Gastroesophageal sphincter (tissue), 4 donors: Measurements from ENCODE around the gene FERMT3. TPM values are rescaled to one million over a fixed set of nuclear protein-coding genes. Genes with fewer than 3 reads are reported as not detected.

Experiments used
- ATAC-seq: fragments of 150-250 bp; one replicate; pipeline ENCODE4 v1.9.1; 2016; ENCODE audit warnings: mild to moderate bottlenecking, moderate library complexity
- H3K27ac ChIP-seq, 4 donors: fragments of 200-600 bp; sonication (generic) in 3 of 4; 1 replicate in 3 of 4; 2 replicates in 1 of 4; pipeline ENCODE4 v1.5.1; 2016 to 2019
- H3K27me3 ChIP-seq: fragments of 200-600 bp; sonication (generic); one replicate; pipeline ENCODE4 v1.5.1; 2019
- H3K36me3 ChIP-seq, 2 donors: fragments of 200-600 bp; sonication (generic); one replicate each; pipeline ENCODE4 v1.5.1; 2019; ENCODE audit warnings: control low read depth in 1 of 2
- H3K4me1 ChIP-seq, 3 donors: fragments of 200-600 bp; sonication (generic); 1 replicate in 2 of 3; 2 replicates in 1 of 3; pipeline ENCODE4 v1.5.1; 2016 to 2019; ENCODE audit warnings: control low read depth in 2 of 3
- H3K4me3 ChIP-seq, 2 donors: fragments of 200-600 bp; sonication (generic); one replicate each; pipeline ENCODE4 v1.5.1; 2019; ENCODE audit warnings: mild to moderate bottlenecking in 1 of 2, moderate library complexity in 1 of 2
- H3K9me3 ChIP-seq, 3 donors: fragments of 200-600 bp; sonication (generic); one replicate each; pipeline ENCODE4 v1.5.1; 2017 to 2019; ENCODE audit warnings: control low read depth in 2 of 3
- CTCF ChIP-seq, 4 experiments: fragments of 200-600 bp in 2 of 4; fragments of 450-650 bp in 2 of 4; sonication (generic) in 1 of 4; IDR thresholded peaks; one replicate each; pipeline ENCODE4 v1.5.1; 2017 to 2019; ENCODE audit warnings: antibody characterized with exemption in 4 of 4, mild to moderate bottlenecking in 2 of 4, moderate library complexity in 2 of 4
- EP300 ChIP-seq: sonication (generic); formaldehyde crosslinking; IDR thresholded peaks from one replicate; pipeline ENCODE4 v1.6.1; 2017; ENCODE audit warnings: antibody characterized with exemption, mild to moderate bottlenecking
- POLR2A ChIP-seq, 2 donors: fragments of 450-650 bp; IDR thresholded peaks; one replicate each; pipeline ENCODE4 v1.6.1; 2017; ENCODE audit warnings: antibody characterized with exemption in 2 of 2, mild to moderate bottlenecking in 2 of 2, moderate library complexity in 1 of 2
- POLR2AphosphoS5 ChIP-seq: sonication (generic); formaldehyde crosslinking; IDR thresholded peaks from one replicate; pipeline ENCODE4 v1.6.1; 2017; ENCODE audit warnings: antibody characterized with exemption
- WGBS, 2 donors: methylation state at CpG; one replicate each; pipeline ENCODE4 v1.1.5; 2018; ENCODE audit warnings: low coverage in 1 of 2; 5-methylcytosine and 5-hydroxymethylcytosine counted together
- total RNA-seq, 4 donors: library from RNA; depleted of rRNA; stranded (reverse); fragments of >200 nt; gene quantifications; one replicate each; pipeline ENCODE4 v1.1.0, GENCODE V29; 2016

Gene FERMT3
- total RNA-seq, 4 donors from 2014 or later, result 14.5 to 28.5 (median 17.0) TPM

- no peaks in the 10 kb centered on the region for H3K9me3 ChIP-seq
- H3K27ac ChIP-seq, result peak overlapping the region in 1 of 4 donors; percentile 95
- TF ChIP-seq CTCF (IDR thresholded peaks at IDR 0.05), result no peak
- H3K4me3 ChIP-seq, result no peak overlapping the region
- no CpG with 5 or more reads among the region's 9 CpGs for WGBS, 2 donors
- peaks cover 3 to 59% (median 32%) of the 10 kb centered on the region in 3 donors for H3K4me1 ChIP-seq
- peaks cover 0 to 42% of the 10 kb centered on the region in 2 donors for H3K36me3 ChIP-seq
- H3K27me3 ChIP-seq, result no peaks in the 10 kb centered on the region
- no peak for ATAC-seq
Observed at GRCh38 chr11:64238076-64238475, 31.6 kb downstream of the FERMT3 start.

GRCh38 chr11:64238999-64239398 lies 32.5 kb downstream of the FERMT3 start:
- H3K4me1 ChIP-seq, result peaks cover 3 to 54% (median 33%) of the 10 kb centered on the region in 3 donors
- H3K36me3 ChIP-seq, result peaks cover 0 to 51% of the 10 kb centered on the region in 2 donors
- no peak overlapping the region for H3K4me3 ChIP-seq
- H3K27me3 ChIP-seq, result no peaks in the 10 kb centered on the region
- TF ChIP-seq CTCF (IDR thresholded peaks at IDR 0.05) (no peak), EP300 (no peak), POLR2AphosphoS5 (no peak), POLR2A (IDR thresholded peaks at IDR 0.05) (no peak)
- no peak for ATAC-seq
- peak overlapping the region in 2 of 4 donors; percentile 95 to 99 for H3K27ac ChIP-seq
- no peaks in the 10 kb centered on the region for H3K9me3 ChIP-seq
- WGBS, 2 donors, result 74 to 84% methylated on average over 5 of the region's 5 CpGs

- Histone ChIP-seq H3K4me1 (peaks cover 3 to 55% (median 35%) of the 10 kb centered on the region in 3 donors), H3K9me3 (no peaks in the 10 kb centered on the region), H3K27me3 (no peaks in the 10 kb centered on the region), H3K4me3 (peak overlapping the region; percentile 34 to 95), H3K27ac (peak overlapping the region; percentile 89 to 100 (median 97)), H3K36me3 (peaks cover 0 to 55% of the 10 kb centered on the region in 2 donors)
- TF ChIP-seq EP300, result no peak
- TF ChIP-seq POLR2AphosphoS5, result no peak
- no peak for TF ChIP-seq POLR2A (IDR thresholded peaks at IDR 0.05)
- TF ChIP-seq CTCF (IDR thresholded peaks at IDR 0.05), result no peak
- no peak for ATAC-seq
- 91% methylated on average over 4 of the region's 11 CpGs; no CpG with 5 or more reads in 1 of the 2 donors for WGBS, 2 donors
Observed at GRCh38 chr11:64239662-64240434, 33.3 kb downstream of the FERMT3 start.

GRCh38 chr11:64240435-64241240 lies 34.1 kb downstream of the FERMT3 start, which contains the start of gene FKBP2:
FKBP2 (plus strand) TSS chr11:64241095; CDS start chr11:64242388, 1,293 bp downstream.
- Histone ChIP-seq H3K27ac (peak within 1 kb of the TSS; percentile 89 to 100 (median 97)), H3K36me3 (peaks cover 0 to 55% of the 10 kb centered on the region in 2 donors), H3K4me3 (peak within 1 kb of the TSS; percentile 76 to 95), H3K9me3 (no peaks in the 10 kb centered on the region), H3K4me1 (peaks cover 0 to 55% (median 37%) of the 10 kb centered on the region in 3 donors), H3K27me3 (no peaks in the 10 kb centered on the region)
- TF ChIP-seq POLR2AphosphoS5 (peak; percentile 96), EP300 (no peak), POLR2A (IDR thresholded peaks at IDR 0.05) (peak; percentile 79 to 83)
- ATAC-seq, result peak; percentile 88
- no CpG with 5 or more reads among the region's 58 CpGs for WGBS, 2 donors

DNA sequence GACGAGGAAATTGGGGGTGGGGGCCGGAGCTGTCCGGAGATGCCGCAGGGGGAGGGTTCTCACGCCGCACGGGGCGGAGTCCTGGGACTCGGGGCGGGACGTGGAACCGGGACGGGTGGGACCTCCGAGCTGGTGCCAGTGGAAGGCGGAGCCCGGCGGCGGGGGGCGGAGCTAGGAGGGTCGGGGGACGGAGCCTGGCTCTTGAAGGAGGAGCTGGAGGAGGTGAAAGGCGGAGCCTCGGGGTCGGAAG lies 34.6 kb downstream of the FERMT3 start:
- H3K4me1 ChIP-seq, result peaks cover 0 to 55% (median 39%) of the 10 kb centered on the region in 3 donors
- no peaks in the 10 kb centered on the region for H3K27me3 ChIP-seq
- peak overlapping the region; percentile 89 to 100 (median 97) for H3K27ac ChIP-seq
- peak; percentile 92 for ATAC-seq
- TF ChIP-seq POLR2A (IDR thresholded peaks at IDR 0.05) (no peak), EP300 (no peak)
- peak overlapping the region; percentile 34 to 95 for H3K4me3 ChIP-seq
- no peaks in the 10 kb centered on the region for H3K9me3 ChIP-seq
- H3K36me3 ChIP-seq, result peaks cover 0 to 50% of the 10 kb centered on the region in 2 donors
- 0% methylated on average over 3 of the region's 24 CpGs; no CpG with 5 or more reads in 1 of the 2 donors for WGBS, 2 donors
